Limb (tissue), 2 donors: Measurements from ENCODE around the gene RALGPS1.

ENCODE experiments used
- DNase-seq, 2 donors: peaks; one replicate each; pipeline ENCODE4 v3.0.0-alpha.2; 2016; ENCODE audit errors: extremely low spot score in 2 of 2

The RALGPS1 gene

GRCh38 chr9:127078988-127079387 is 164.4 kb downstream of the RALGPS1 start:
- DNase-seq, result no peak

DNA sequence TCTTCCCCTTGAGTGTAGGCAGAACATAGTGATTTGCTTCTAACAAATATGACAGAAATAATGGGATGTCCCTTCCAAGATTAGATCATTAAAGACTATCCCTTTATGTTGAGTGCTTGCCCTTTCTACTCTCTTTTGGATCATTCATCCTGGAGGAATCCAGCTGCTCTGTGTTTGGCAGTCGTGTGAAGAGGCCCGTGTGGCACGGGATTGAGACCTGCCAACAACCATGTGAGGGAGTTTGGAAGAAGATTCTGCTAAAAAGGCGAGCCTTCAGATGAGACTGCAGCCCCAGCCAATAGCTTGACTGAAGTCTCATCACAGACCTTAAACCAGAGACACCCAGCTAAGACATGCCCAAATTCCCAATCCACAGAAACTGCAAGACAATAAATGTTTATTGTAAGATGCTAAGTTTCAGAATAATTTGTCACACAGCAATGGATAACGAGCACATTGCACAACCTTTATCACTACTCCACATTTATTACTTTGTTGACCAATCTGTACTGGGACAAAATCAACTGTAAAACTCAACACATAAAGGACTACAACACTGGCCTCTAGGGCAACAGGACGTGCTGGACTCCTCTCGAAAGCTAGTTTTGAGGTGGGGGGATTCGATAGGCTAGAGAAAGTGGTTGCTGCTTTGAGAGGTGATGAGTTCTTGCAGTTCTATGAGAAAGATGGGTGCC is 165.0 kb downstream of the RALGPS1 start:
- no peak for DNase-seq

DNA sequence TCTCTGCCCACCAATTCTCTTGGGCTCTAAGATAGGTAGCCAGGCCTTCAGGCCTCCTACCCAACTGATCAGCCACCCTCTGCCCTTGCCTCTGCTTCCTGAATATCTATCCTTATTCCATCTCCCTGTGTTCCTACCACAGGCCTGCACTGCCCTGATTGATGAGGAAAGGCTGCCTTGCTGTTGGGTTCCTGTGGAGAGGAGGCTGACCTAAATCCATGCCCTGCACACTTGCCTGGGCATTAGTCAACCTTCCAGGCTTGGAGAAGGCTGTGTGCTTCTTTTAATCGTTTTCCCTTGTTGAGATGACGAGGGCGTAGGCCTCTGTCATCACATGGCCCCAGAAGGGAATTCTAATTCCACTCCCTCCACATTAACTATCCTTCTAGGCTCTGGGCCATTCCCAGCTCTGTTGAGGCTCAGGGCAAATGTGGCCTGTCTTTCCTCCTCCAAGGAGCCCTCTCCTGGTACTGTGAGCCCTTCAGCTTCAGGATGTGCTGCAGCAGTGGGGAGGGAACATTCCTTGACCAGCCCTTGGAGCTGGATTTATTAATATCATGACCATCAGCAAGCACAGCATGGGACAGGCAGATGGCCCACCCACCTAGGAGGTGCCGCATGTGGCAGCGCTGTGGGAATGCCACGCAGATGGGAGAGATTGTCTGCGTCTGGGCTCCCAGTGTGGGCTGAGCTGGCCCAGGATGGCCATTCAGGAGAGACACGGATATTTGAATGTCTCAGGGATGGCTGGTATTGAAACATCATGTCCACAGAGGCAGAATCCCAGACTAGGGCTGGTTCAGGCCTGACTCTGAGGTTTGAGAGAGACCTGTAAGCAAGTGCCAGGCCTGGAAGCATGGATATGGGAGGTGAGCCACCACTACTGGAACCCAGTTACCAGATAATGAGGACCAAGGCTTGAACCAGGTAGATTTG is 166.9 kb downstream of the RALGPS1 start:
- DNase-seq, result no peak

- DNase-seq, result no peak
Observed at GRCh38 chr9:127083138-127083980, 168.8 kb downstream of the RALGPS1 start.

- no peak for DNase-seq
Observed at GRCh38 chr9:127084076-127085039, 169.8 kb downstream of the RALGPS1 start.

DNA sequence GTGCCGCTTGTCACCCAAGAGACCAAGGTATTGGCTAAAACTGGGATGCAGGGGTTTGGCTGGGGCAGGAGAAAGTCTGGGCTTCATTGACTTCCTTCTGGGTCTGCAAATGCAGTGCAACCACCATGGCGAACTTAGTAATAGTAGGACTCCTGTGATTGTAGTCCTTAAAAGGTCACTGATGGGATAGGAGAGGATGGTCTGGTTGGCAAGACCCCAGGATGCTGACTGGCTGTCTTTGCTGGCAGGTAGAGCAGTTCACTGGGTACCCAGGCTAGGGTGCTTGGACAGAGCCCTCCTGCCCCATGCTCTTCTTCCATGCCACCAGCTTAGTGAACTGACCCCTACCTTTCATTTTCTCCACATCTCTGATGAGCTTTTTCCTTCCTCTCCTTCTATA is 170.6 kb downstream of the RALGPS1 start:
- no peak for DNase-seq

GRCh38 chr9:127086771-127087170 is 172.2 kb downstream of the RALGPS1 start:
- DNase-seq, result no peak

GRCh38 chr9:127087411-127087810 is 172.8 kb downstream of the RALGPS1 start:
- no peak for DNase-seq

DNA sequence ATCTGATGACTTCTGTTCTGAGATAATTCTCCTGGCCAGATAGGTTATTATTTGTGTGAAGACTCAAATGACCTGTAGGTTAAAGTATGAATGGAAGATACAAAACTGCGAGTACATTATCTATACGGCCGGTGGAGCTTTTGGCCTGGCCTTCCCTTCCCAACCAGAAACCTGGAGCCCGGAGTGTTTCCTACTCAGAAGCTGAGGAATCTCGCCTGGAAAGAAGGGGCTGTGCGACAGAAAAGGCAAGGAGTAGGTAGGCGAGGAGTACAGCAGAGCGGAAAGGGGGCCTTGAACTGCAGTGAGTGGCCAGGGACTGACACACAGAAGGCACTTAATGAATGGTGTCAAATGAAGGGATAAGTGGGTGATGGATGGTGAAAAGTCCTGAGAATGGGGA is 173.3 kb downstream of the RALGPS1 start:
- no peak for DNase-seq

- DNase-seq, result no peak
Observed at GRCh38 chr9:127088724-127089615, 174.4 kb downstream of the RALGPS1 start.

DNA sequence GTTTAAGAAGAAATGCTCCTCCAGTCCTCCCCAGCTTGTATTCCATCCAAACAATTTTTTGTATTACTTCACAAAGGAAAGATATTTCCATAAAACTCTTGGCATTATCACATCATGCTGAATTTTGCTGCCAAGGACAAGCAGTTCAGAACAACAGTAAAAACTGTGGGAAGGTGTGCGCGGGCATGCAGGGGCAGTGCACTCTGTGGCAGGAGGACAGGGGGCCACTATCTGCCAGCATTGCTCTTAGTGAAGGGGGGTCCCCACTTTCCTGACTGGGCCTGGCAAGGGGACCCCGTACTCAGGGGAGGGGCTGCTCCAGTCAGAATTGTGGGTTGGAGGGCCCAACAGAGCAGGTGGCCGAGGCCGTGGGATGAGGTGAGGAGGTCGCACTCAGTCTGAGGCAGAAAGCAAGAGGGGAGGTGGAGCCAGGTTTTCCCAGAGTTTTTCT is 175.1 kb downstream of the RALGPS1 start:
- DNase-seq, result no peak

DNA sequence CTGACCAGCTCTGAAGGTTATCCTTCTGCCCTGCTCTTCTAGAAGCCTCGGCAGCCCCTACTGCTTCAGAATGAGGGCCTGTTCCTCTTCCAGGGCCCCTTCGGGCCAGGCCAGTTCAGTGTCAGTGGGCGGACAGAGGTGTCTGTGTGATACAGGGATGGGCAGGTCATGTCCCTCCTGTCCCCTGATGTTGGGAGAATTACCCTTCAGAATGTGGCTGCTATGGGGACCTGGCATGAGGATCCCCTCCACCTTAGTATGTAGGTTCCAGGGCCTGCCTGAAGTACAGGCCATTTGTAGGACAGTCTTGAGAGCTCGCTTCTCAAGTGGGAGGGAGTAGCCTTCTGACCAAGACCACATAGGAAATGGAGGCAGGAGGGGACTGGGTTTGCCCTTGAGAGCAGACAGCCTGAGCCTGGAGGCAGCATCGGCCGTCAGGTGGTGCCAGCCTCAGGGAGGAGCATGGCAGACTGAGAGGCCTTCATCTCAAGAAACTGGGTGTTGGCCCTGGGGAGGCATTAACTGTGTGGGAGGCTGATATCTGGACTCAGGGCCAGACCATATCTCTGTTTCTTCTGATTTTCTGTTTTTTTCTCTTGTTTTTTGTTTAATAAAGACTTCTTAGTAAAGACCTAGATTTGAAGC is 175.9 kb downstream of the RALGPS1 start:
- DNase-seq, result no peak

DNA sequence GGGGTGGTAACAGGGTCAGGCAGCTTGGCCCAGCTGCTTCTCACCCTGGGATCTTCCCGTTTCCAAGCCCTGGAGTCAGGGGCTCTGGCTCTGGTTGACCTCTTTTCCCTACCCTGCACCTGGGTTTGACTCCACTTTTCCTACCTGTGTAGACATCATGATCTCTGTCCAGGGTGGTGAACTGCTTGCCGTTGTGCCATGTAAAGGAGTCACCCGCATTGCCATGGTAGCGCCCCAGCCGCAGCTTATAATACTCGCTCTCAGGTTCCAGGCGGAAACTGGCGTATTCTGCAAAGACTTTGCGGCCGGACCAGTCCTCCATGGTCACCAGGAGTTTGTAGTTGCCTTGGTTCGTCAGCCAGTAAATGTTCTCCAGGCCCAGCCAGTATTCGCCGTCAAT is 176.9 kb downstream of the RALGPS1 start:
- no peak for DNase-seq

DNA sequence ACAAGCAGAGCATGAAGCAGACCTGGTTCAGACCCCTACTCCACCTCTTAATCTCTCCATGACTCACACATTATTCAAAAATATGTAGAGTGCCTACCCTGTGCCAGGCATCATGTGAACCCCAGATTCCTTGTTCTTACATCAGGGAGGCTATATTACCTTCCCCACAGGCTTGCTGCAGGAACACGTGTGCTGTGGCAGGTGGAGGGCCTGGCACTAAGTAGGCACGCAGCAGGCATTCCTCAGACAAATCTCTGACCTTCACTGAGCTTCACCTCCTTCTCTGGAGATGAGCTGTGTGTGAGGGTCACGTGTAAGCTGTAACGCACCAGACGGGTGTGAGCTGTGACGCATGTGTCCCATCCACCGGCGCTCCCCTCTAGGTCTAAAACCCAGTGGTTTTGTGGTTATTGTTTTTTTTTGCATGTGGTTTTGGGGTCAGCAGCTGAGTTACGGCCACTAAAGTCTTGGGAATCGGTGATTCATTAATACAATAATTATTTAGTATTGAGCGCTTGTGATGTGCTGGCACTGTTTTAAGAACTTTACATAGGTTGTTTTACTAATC is 177.5 kb downstream of the RALGPS1 start:
- no peak for DNase-seq

GRCh38 chr9:127093319-127094020 is 178.9 kb downstream of the RALGPS1 start:
- no peak for DNase-seq

GRCh38 chr9:127095411-127095810 is 180.8 kb downstream of the RALGPS1 start:
- DNase-seq, result no peak

DNA sequence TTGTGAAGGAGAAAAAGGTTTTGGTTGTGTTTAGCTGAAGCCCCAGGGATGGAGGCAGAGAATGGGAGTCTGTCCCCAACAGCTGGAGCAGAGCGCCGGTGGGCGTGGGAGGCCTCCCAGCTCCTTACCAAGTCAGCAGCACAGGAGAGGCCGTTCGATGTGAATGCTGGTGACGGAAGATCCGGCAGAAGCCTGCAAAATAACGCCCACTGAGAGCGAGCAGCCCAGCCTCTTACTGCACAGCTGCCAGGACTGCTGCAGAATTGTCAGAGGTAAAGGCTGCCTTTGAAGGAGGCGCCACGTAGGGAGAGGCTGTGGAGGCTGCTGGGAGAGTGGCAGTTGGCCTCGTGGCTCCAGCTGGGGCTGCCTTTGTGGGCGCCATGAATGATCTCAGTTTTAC is 181.6 kb downstream of the RALGPS1 start:
- DNase-seq, result peak; percentile 43 to 64

DNA sequence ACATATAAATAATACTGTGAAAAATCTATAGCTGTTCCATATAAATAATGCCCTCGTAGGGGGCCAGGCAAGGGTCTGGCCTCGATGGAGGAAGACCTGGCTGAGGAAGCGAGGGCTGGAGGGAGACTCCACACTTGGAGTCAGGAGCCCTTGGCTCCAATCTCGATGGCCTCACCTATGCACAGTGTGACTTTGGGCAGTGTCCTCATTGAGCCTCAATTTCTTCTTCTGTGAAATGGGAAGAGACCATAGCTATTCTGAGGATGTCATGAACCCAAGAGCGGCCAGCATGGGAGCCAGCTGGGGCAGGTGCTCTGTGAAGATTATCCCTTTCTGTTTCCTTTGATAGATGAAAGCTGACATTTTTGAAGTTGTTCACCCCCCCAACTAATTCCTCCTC is 183.1 kb downstream of the RALGPS1 start:
- no peak for DNase-seq
